K562 (cell line): ENCODE results near the gene BAIAP2. TPM values are rescaled to one million over a fixed set of nuclear protein-coding genes. Genes with fewer than 3 reads are reported as not detected.

Experiments
- ATAC-seq: fragments of 200-7000 bp; cut with Tn5 transposase; 3 replicates; pipeline ENCODE4 v1.9.1; 2020; ENCODE audit warnings: moderate library complexity
- BruUV-seq: library from RNA; stranded (reverse); fragments of 400-500 nt; replicated peaks from 2 replicates; lab custom pipeline; 2021; lab: Mats Ljungman, UMichigan
- CTCF ChIA-PET: fragments of 300-600 bp; formaldehyde crosslinking; extraction: SDS; loops from one replicate; lab custom pipeline; 2021; ENCODE audit warnings: low intra/inter-chr PET ratio; lab: Yijun Ruan, JAX
- POLR2A ChIA-PET: fragments of 300-600, 350-650 bp; sonication (Branson Sonifier 250); formaldehyde crosslinking; extraction: SDS; loops from one replicate; lab custom pipeline; 2021; ENCODE audit warnings: antibody characterized with exemption, inconsistent platforms; lab: Yijun Ruan, JAX
- DNase-seq, 4 experiments: peaks; one replicate each; pipeline versions ENCODE4 v3.0.0 to v3.0.0-alpha.2; 2011 to 2018; ENCODE audit warnings: low spot score in 3 of 4, mixed read lengths in 3 of 4; ENCODE audit errors: extremely low read depth in 1 of 4
- FAIRE-seq: peaks from 2 replicates; lab custom pipeline; 2011; peaks lifted over from hg19 to GRCh38; lab: Jason Lieb, UNC
- H2AFZ ChIP-seq: 2 replicates; pipeline ENCODE4 v1.6.0; 2011; ENCODE audit warnings: low read depth, low read length, control low read depth, inconsistent platforms
- H3K27ac ChIP-seq: fragments of 200-600 bp; 3 replicates; pipeline ENCODE4 v1.8.0; 2011; ENCODE audit warnings: low read depth, mild to moderate bottlenecking, control low read depth, inconsistent platforms, low read length, moderate library complexity, mixed read lengths; ENCODE audit errors: extremely low read depth
- H3K27me3 ChIP-seq, 2 experiments: fragments of 300-600 bp in 1 of 2; 2 replicates in 1 of 2; 3 replicates in 1 of 2; pipeline versions ENCODE4 v1.6.0 to v1.8.0; 2011; ENCODE audit warnings: inconsistent platforms in 2 of 2, low read length in 2 of 2, mild to moderate bottlenecking in 1 of 2, mixed read lengths in 1 of 2, moderate library complexity in 1 of 2; ENCODE audit not compliant: control insufficient read depth in 2 of 2, insufficient read depth in 2 of 2
- H3K36me3 ChIP-seq: fragments of 300-600 bp; 3 replicates; pipeline ENCODE4 v1.8.0; 2011; ENCODE audit warnings: mild to moderate bottlenecking, low read length, inconsistent platforms; ENCODE audit not compliant: control insufficient read depth, insufficient read depth
- H3K4me1 ChIP-seq, 2 experiments: fragments of 200-600 bp in 1 of 2; replicated peaks in 1 of 2; 2 replicates in 1 of 2; 3 replicates in 1 of 2; pipeline versions ENCODE4 v1.5.1 to v1.8.0; 2011; ENCODE audit warnings: inconsistent platforms in 2 of 2, low read length in 2 of 2, mild to moderate bottlenecking in 1 of 2, mixed read lengths in 1 of 2, moderate library complexity in 1 of 2; ENCODE audit not compliant: control insufficient read depth in 2 of 2, insufficient read depth in 2 of 2
- H3K4me2 ChIP-seq: 2 replicates; pipeline ENCODE4 v1.6.1; 2011; ENCODE audit warnings: low read length, control low read depth, inconsistent platforms, mixed read lengths; ENCODE audit not compliant: insufficient read depth
- H3K4me3 ChIP-seq: fragments of 200-600 bp; sonication (generic), shearing (Covaris generic); 2 replicates; pipeline ENCODE4 v1.5.1; 2016; ENCODE audit warnings: control low read depth, inconsistent platforms
- H3K79me2 ChIP-seq: fragments of 200-600 bp; 3 replicates; pipeline ENCODE4 v1.8.0; 2011; ENCODE audit warnings: low read length, inconsistent platforms; ENCODE audit not compliant: control insufficient read depth, insufficient read depth
- H3K9ac ChIP-seq, 2 experiments: 2 replicates each; pipeline versions ENCODE4 v1.6.0 to v1.6.1; 2011; ENCODE audit warnings: low read depth in 2 of 2, low read length in 2 of 2, control low read depth in 1 of 2, inconsistent platforms in 1 of 2, mild to moderate bottlenecking in 1 of 2, mixed read lengths in 1 of 2; ENCODE audit not compliant: insufficient read depth in 1 of 2
- H3K9me1 ChIP-seq: one replicate; pipeline ENCODE4 v1.6.0; 2011; ENCODE audit warnings: inconsistent platforms, mild to moderate bottlenecking, low read length, moderate library complexity; ENCODE audit not compliant: control insufficient read depth, insufficient read depth
- H3K9me3 ChIP-seq: replicated peaks from 2 replicates; pipeline ENCODE4 v1.5.1; 2011; ENCODE audit warnings: low read depth, low read length, inconsistent platforms; ENCODE audit not compliant: control insufficient read depth, insufficient read depth
- H4K20me1 ChIP-seq: replicated peaks from 2 replicates; pipeline ENCODE4 v1.6.1; 2011; ENCODE audit warnings: low read length, inconsistent platforms, mixed read lengths; ENCODE audit not compliant: control insufficient read depth, insufficient read depth
- BACH1 ChIP-seq: fragments of 200-800 bp; sonication (Bioruptor generic); IDR thresholded peaks from 2 replicates; pipeline ENCODE4 v1.6.1; 2016; ENCODE audit warnings: missing genetic modification characterization, missing compliant biosample characterization
- CREB3 ChIP-seq: fragments of 450-650 bp; conservative IDR thresholded peaks from 2 replicates; pipeline ENCODE4 v1.6.1; 2016; ENCODE audit warnings: missing genetic modification characterization, low read depth, mild to moderate bottlenecking, missing compliant biosample characterization, moderate library complexity
- ESRRB ChIP-seq: fragments of 250-450 bp; sonication (Bioruptor Pico); IDR thresholded peaks from 2 replicates; pipeline ENCODE4 v1.5.0; 2020; ENCODE audit warnings: mild to moderate bottlenecking, moderate library complexity, borderline replicate concordance
- FOXP1 ChIP-seq: sonication (generic); formaldehyde crosslinking; IDR thresholded peaks from 2 replicates; pipeline ENCODE4 v1.8.0; 2022; ENCODE audit warnings: mild to moderate bottlenecking, missing genetic modification reagents
- MTA3 ChIP-seq: fragments of 450-650 bp; formaldehyde crosslinking; IDR thresholded peaks from 2 replicates; pipeline ENCODE4 v1.6.1; 2017; ENCODE audit warnings: mild to moderate bottlenecking, borderline replicate concordance
- WGBS: fragments of 100-300 bp; shearing (Covaris generic); methylation state at CpG from one replicate; pipeline ENCODE4 v1.1.6; 2016; ENCODE audit warnings: low coverage, mixed read lengths; ENCODE audit not compliant: insufficient coverage; ENCODE audit errors: missing lambda C conversion rate; 5-methylcytosine and 5-hydroxymethylcytosine counted together
- in situ Hi-C: fragments of 300-500 bp; cut with MboI; formaldehyde crosslinking; loops from 4 replicates; pipeline ENCODE4 v1.15.0; 2018; ENCODE audit warnings: inconsistent platforms, mixed read lengths
- intact Hi-C: fragments of 100-400 bp; cut with micrococcal nuclease; formaldehyde crosslinking; loops from 2 replicates; pipeline ENCODE4 v1.14.2; 2022
- polyA plus RNA-seq, 8 experiments: library from polyadenylated mRNA; depleted of rRNA in 4 of 8; stranded (reverse) in 5 of 8; unstranded in 3 of 8; fragments of >200 nt; fragmentation: Nextera tagmentation in 2 of 8; fragmentation: Illumina TruSeq in 1 of 8; extraction: Ambion mirVana in 2 of 8; extraction: Trizol in 1 of 8; gene quantifications; 2 replicates each; pipeline versions ENCODE4 v1.2.1 to v1.2.3, GENCODE V29; 2011 to 2014; ENCODE audit warnings: inconsistent platforms in 1 of 8, missing spikeins in 1 of 8
- total RNA-seq, 7 experiments: library from RNA; depleted of rRNA in 6 of 7; stranded (reverse); fragments of >200 nt in 6 of 7; fragmentation: Illumina TruSeq in 2 of 7; extraction: Trizol in 2 of 7; gene quantifications; 2 replicates each; pipeline versions ENCODE4 v1.2.1 to v1.2.3, GENCODE V29; 2011 to 2021; ENCODE audit warnings: low replicate concordance in 1 of 7

The BAIAP2 gene
- total and polyA plus RNA-seq, 9 of the 15 experiments (the other 6 are each of a cell fraction or from before 2014, with no cell fraction given) = 2.3 to 51.6 (median 18.4) TPM

GRCh38 chr17:81127133-81127455 is 92.1 kb downstream of the BAIAP2 start (continued):
- TF ChIP-seq MTA3 = no peak
- no peak for TF ChIP-seq FOXP1 (CRISPR knock-in tag)
- TF ChIP-seq ESRRB = no peak
- TF ChIP-seq CREB3 (tag) = no peak

GRCh38 chr17:81127526-81128177 is 92.7 kb downstream of the BAIAP2 start:
- WGBS = 7% methylated on average over 18 of the region's 25 CpGs
- in situ Hi-C loops = loop anchor here (25.0 kb wide), 1 partner anchor 110 kb away; the partner anchor contains the start of genes NDUFAF8 and TEPSIN
- H3K27me3 ChIP-seq = peaks cover 9 to 28% of the 10 kb centered on the region in 2 experiments; a peak in 4 of 5 replicates

More at GRCh38 chr17:81127526-81128177, 92.7 kb downstream of the BAIAP2 start:
- Histone ChIP-seq H3K9ac (no peak overlapping the region), H3K27ac (no peak overlapping the region), H3K9me3 (no peaks in the 10 kb centered on the region), H2AFZ (no peak overlapping the region), H3K9me1 (no peaks in the 10 kb centered on the region), H3K4me2 (no peak overlapping the region), H3K36me3 (no peaks in the 10 kb centered on the region), H3K79me2 (no peaks in the 10 kb centered on the region), H3K4me3 (no peak overlapping the region), H3K4me1 (peaks cover 0 to 85% of the 10 kb centered on the region in 2 experiments; a peak in 2 of 5 replicates), H4K20me1 (no peaks in the 10 kb centered on the region)
- DNase-seq (no peak), ATAC-seq (0 out of 3 replicates have a peak, but pooled peaks have one; percentile 10), FAIRE-seq (no peak)
- POLR2A ChIA-PET = interaction anchor here (0.6 to 1.4 kb wide), 2 partner anchors 26 to 949 kb away, joined by 3 to 4 read pairs; no protein-coding TSS in a partner anchor
- intact Hi-C loops = no loop called here
- BruUV-seq = no TSS peak
- TF ChIP-seq BACH1 (tag) = no peak
- CTCF ChIA-PET = no interaction called here
